GM12865 (cell line): ENCODE results near the gene TSPAN14.

Experiments
- DNase-seq: peaks from one replicate; pipeline ENCODE4 v3.0.0; 2010; ENCODE audit warnings: low read depth
- H3K4me3 ChIP-seq: 2 replicates; pipeline ENCODE4 v1.5.1; 2011; ENCODE audit warnings: mild to moderate bottlenecking, low read depth, low read length, control low read depth
- CTCF ChIP-seq: IDR thresholded peaks from 2 replicates; pipeline ENCODE4 v1.5.1; 2011; ENCODE audit warnings: low read length, control low read depth, low read depth, inconsistent platforms; ENCODE audit not compliant: insufficient read depth; ENCODE audit errors: missing control alignments

TSPAN14 gene

DNA sequence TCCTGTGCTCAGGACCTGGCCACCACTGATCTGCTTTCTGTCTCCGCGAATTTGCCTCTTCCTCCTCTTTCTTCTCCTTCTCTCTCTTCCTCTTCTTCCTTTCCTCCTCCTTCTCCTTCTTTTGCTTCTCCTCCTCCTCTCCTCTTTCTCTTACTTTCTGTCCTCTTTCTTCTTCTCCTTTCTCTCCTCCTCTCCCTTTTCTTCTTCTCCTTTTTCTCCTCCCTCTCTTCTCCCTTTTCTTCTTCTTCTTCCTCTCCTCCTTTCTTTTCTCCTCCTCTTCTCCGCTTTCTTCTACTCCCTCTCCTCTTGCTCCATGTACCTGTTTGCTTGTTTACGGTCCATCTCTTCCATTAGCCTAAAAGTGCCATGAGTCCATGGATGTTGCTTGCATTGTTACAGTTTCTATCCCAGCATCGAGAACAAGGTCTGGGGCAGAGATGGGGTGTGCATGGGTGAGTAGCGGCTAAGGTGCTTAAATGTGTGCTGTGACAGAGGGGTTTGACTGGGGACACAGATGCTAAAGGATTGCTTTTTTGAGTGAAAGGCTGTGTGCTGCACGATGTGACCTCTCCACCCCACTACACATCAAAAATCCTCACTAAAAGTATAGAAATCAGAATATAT is 91.3 kb downstream of the TSPAN14 start:
- DNase-seq = no peak
- no peak overlapping the region for H3K4me3 ChIP-seq
- TF ChIP-seq CTCF = no peak

- no peak for DNase-seq
- no peak overlapping the region for H3K4me3 ChIP-seq
- no peak for TF ChIP-seq CTCF
Observed at GRCh38 chr10:80552151-80552646, 98.1 kb downstream of the TSPAN14 start.

DNA sequence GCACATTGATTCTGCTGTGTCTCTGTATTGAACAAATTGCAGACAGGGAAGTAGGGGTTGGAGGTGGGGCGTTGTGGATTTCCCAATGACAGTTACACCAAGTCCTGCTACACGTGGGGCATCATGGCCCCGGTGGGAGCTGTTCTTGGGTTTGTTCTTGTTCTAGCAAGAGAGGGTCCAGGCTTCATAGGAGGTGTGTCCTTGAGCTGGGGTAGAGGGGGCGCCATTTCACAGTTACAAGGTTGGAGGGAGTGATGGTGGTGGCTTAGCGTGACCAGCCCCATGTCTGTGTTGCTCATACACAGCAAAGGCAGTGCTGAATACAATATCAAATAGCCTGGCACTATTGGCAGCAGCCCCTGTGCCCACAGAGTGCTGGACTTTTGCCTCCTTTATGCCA is 99.3 kb downstream of the TSPAN14 start:
- DNase-seq = no peak
- no peak overlapping the region for H3K4me3 ChIP-seq
- TF ChIP-seq CTCF = no peak

GRCh38 chr10:80554050-80554449 is 99.9 kb downstream of the TSPAN14 start:
- no peak overlapping the region for H3K4me3 ChIP-seq
- TF ChIP-seq CTCF = no peak
- no peak for DNase-seq

DNA sequence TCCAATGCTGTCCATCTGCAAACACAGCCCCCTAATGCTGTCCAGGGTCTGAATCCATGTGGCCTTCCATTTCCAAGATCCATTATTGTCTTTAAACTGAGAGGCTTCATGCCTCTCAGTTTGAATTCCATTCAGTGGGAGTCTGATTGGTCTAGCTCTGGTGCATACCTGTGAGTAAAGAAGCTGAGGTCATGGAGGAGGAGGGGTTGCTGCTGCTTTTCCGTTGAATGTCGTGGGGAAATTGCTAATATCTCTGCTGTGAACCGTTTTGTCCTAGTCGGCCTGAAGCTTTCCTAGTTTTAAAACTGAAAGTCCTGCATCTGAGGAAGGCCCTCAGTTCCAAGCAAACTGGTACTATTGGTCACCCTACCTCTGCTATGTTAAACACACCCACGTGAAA is 101.3 kb downstream of the TSPAN14 start:
- DNase-seq = no peak
- H3K4me3 ChIP-seq = no peak overlapping the region
- TF ChIP-seq CTCF = no peak

DNA sequence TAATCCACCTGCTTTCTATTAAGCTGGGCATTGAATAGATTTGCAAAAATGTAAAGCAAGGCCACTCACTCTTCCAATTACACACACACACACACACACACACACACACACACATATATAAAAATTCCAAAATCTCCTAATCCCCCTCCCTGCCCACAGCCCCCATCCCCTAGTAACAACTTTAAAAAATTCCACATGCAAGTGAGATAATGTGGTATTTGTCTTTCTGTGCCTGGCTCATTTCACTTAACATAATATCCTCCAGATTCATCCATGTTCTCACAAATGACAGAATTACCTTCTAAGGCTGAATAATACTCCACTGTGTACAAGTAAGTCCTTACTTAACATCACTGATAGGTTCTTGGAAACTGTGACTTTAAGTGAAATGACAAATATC is 107.8 kb downstream of the TSPAN14 start:
- no peak overlapping the region for H3K4me3 ChIP-seq
- TF ChIP-seq CTCF = no peak
- no peak for DNase-seq

DNA sequence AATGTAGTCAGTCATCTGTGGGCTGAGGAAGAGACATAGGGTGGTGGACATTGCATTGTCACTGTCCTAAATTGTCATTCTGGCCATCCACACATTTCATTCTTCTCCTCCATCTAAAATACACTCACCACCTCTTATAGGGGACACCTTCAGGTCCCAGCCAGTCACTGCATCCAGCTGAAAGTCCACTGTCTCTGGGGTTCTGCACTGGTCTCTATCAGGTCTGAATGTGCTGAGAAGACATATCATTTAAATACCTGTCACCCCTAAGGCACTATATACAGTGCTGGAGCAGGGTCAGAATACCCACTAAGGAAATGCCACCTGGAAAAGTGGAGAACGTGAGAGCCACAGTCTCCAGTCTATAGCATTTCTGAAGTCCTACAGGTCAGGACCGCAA is 113.2 kb downstream of the TSPAN14 start:
- peak; percentile 0 for TF ChIP-seq CTCF
- DNase-seq = no peak
- H3K4me3 ChIP-seq = no peak overlapping the region
